Measurements from ENCODE around the gene SH3RF3. TPM values are rescaled to one million over a fixed set of nuclear protein-coding genes. Genes with fewer than 3 reads are reported as not detected.

Gene SH3RF3
- total RNA-seq, 2 donors from 2014 or later = 1.5 to 1.8 TPM

GRCh38 chr2:109474319-109474825, 345.4 kb downstream of the SH3RF3 start:
- Histone ChIP-seq H3K27ac (ENCODE audit: low read depth, low read length) (no peak overlapping the region), H3K36me3 (ENCODE audit: control insufficient read depth, insufficient read depth, low read length) (no peaks in the 10 kb centered on the region), H3K4me3 (ENCODE audit: low read length) (no peak overlapping the region), H3K9ac (ENCODE audit: extremely low read depth, low read length, poor library complexity, severe bottlenecking) (no peak overlapping the region), H3K9me3 (ENCODE audit: control insufficient read depth, low read length) (no peaks in the 10 kb centered on the region), H3K4me1 (ENCODE audit: control insufficient read depth, insufficient read depth, low read length) (no peaks in the 10 kb centered on the region), H3K27me3 (ENCODE audit: control insufficient read depth, insufficient read depth, low read length, poor library complexity, severe bottlenecking) (no peaks in the 10 kb centered on the region)
- Mint-ChIP-seq H3K9me3 (no peaks in the 10 kb centered on the region), H3K36me3 (ENCODE audit: low read depth) (no peaks in the 10 kb centered on the region), H3K4me1 (no peaks in the 10 kb centered on the region), H3K27ac (no peak overlapping the region), H3K27me3 (ENCODE audit: insufficient read depth) (no peaks in the 10 kb centered on the region), H3K4me3 (no peak overlapping the region)
- 74 to 87% methylated on average over 5 to 11 of the region's 11 CpGs for WGBS, 2 experiments (ENCODE audit: insufficient coverage in 1 of 2, insufficient read length in 1 of 2)
- no peak for TF ChIP-seq CTCF (conservative IDR thresholded peaks at IDR 0.05)
- DNase-seq = no peak

- no peaks in the 10 kb centered on the region for H3K4me1 Mint-ChIP-seq
- WGBS, 2 experiments (ENCODE audit: insufficient coverage in 1 of 2, insufficient read length in 1 of 2) = 87 to 99% methylated on average over 6 of the region's 6 CpGs
- H3K36me3 Mint-ChIP-seq (ENCODE audit: low read depth) = no peaks in the 10 kb centered on the region
These were observed 346.7 kb downstream of the SH3RF3 start for GRCh38 chr2:109475531-109476210.

GRCh38 chr2:109476641-109477441, 347.8 kb downstream of the SH3RF3 start:
- Mint-ChIP-seq H3K4me1 (no peaks in the 10 kb centered on the region), H3K27me3 (ENCODE audit: insufficient read depth) (no peaks in the 10 kb centered on the region), H3K9me3 (no peaks in the 10 kb centered on the region), H3K4me3 (no peak overlapping the region), H3K36me3 (ENCODE audit: low read depth) (no peaks in the 10 kb centered on the region), H3K27ac (no peak overlapping the region)
- H3K27ac ChIP-seq (ENCODE audit: low read depth, low read length) = no peak overlapping the region
- WGBS, 2 experiments (ENCODE audit: insufficient coverage in 1 of 2, insufficient read length in 1 of 2) = 88 to 90% methylated on average over 4 to 9 of the region's 10 CpGs
- no peak for TF ChIP-seq CTCF (conservative IDR thresholded peaks at IDR 0.05)
- H3K27me3 ChIP-seq (ENCODE audit: control insufficient read depth, insufficient read depth, low read length, poor library complexity, severe bottlenecking) = no peaks in the 10 kb centered on the region
- DNase-seq = no peak
- no peaks in the 10 kb centered on the region for H3K9me3 ChIP-seq (ENCODE audit: control insufficient read depth, low read length)
- H3K4me3 ChIP-seq (ENCODE audit: low read length) = no peak overlapping the region
- no peak overlapping the region for H3K9ac ChIP-seq (ENCODE audit: extremely low read depth, low read length, poor library complexity, severe bottlenecking)
- H3K4me1 ChIP-seq (ENCODE audit: control insufficient read depth, insufficient read depth, low read length) = no peaks in the 10 kb centered on the region
- no peaks in the 10 kb centered on the region for H3K36me3 ChIP-seq (ENCODE audit: control insufficient read depth, insufficient read depth, low read length)

More at GRCh38 chr2:109475531-109476210, 346.7 kb downstream of the SH3RF3 start:
- Histone ChIP-seq H3K9me3 (ENCODE audit: control insufficient read depth, low read length) (no peaks in the 10 kb centered on the region), H3K9ac (ENCODE audit: extremely low read depth, low read length, poor library complexity, severe bottlenecking) (no peak overlapping the region), H3K27ac (ENCODE audit: low read depth, low read length) (no peak overlapping the region), H3K4me3 (ENCODE audit: low read length) (no peak overlapping the region), H3K36me3 (ENCODE audit: control insufficient read depth, insufficient read depth, low read length) (no peaks in the 10 kb centered on the region), H3K27me3 (ENCODE audit: control insufficient read depth, insufficient read depth, low read length, poor library complexity, severe bottlenecking) (no peaks in the 10 kb centered on the region), H3K4me1 (ENCODE audit: control insufficient read depth, insufficient read depth, low read length) (no peaks in the 10 kb centered on the region)
- H3K27ac Mint-ChIP-seq = no peak overlapping the region
- no peak overlapping the region for H3K4me3 Mint-ChIP-seq
- no peak for TF ChIP-seq CTCF (conservative IDR thresholded peaks at IDR 0.05)
- H3K27me3 Mint-ChIP-seq (ENCODE audit: insufficient read depth) = no peaks in the 10 kb centered on the region
- no peak for DNase-seq
- no peaks in the 10 kb centered on the region for H3K9me3 Mint-ChIP-seq
